ENCODE measurements around the gene RC3H1.

GRCh38 chr1:173913111-173913510 lies 109.0 kb downstream of the RC3H1 start:
- TF ChIP-seq EP300 (IDR thresholded peaks at IDR 0.05) = no peak
- TF ChIP-seq, protein P1, sequence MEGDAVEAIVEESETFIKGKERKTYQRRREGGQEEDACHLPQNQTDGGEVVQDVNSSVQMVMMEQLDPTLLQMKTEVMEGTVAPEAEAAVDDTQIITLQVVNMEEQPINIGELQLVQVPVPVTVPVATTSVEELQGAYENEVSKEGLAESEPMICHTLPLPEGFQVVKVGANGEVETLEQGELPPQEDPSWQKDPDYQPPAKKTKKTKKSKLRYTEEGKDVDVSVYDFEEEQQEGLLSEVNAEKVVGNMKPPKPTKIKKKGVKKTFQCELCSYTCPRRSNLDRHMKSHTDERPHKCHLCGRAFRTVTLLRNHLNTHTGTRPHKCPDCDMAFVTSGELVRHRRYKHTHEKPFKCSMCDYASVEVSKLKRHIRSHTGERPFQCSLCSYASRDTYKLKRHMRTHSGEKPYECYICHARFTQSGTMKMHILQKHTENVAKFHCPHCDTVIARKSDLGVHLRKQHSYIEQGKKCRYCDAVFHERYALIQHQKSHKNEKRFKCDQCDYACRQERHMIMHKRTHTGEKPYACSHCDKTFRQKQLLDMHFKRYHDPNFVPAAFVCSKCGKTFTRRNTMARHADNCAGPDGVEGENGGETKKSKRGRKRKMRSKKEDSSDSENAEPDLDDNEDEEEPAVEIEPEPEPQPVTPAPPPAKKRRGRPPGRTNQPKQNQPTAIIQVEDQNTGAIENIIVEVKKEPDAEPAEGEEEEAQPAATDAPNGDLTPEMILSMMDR (IDR thresholded peaks at IDR 0.05) = no peak
- no peak for TF ChIP-seq JUN (IDR thresholded peaks at IDR 0.05)
- TF ChIP-seq HDAC2 (IDR thresholded peaks at IDR 0.05) = no peak
- no peak for TF ChIP-seq RNF2 (IDR thresholded peaks at IDR 0.05; ENCODE audit: borderline replicate concordance, low read depth)
